K562 (cell line): Measurements from ENCODE around the gene TMPO. TPM values are rescaled to one million over a fixed set of nuclear protein-coding genes. Genes with fewer than 3 reads are reported as not detected.

Source experiments
- ARNT ChIP-seq, 2 experiments: fragments of 450-650 bp; IDR thresholded peaks; 2 replicates each; pipeline ENCODE4 v1.6.1; 2016; ENCODE audit warnings: mild to moderate bottlenecking in 1 of 2
- CBX1 ChIP-seq: sonication (generic); IDR thresholded peaks from 2 replicates; pipeline ENCODE4 v1.6.1; 2016; ENCODE audit warnings: antibody characterized with exemption, low read depth, mild to moderate bottlenecking
- ELF2 ChIP-seq: fragments of 250-450 bp; sonication (Bioruptor Pico); IDR thresholded peaks from 2 replicates; pipeline ENCODE4 v1.5.0; 2021; ENCODE audit warnings: mild to moderate bottlenecking
- ETS2 ChIP-seq: IDR thresholded peaks from 2 replicates; pipeline ENCODE4 v1.6.1; 2016; ENCODE audit warnings: borderline replicate concordance, missing genetic modification characterization, mild to moderate bottlenecking, moderate library complexity, missing compliant biosample characterization; ENCODE audit not compliant: poor library complexity, severe bottlenecking
- FOXK2 ChIP-seq, 2 experiments: fragments of 450-650 bp; IDR thresholded peaks in 1 of 2; conservative IDR thresholded peaks in 1 of 2; 2 replicates each; pipeline ENCODE4 v1.6.1; 2016; ENCODE audit warnings: low read depth in 2 of 2, mild to moderate bottlenecking in 1 of 2
- GATA2 ChIP-seq: sonication (generic); formaldehyde crosslinking; IDR thresholded peaks from 2 replicates; pipeline ENCODE4 v1.4.0; 2020; ENCODE audit warnings: mild to moderate bottlenecking, missing genetic modification reagents
- KDM2B ChIP-seq: fragments of 250-450 bp; sonication (Bioruptor Pico); IDR thresholded peaks from 2 replicates; pipeline ENCODE4 v1.8.0; 2021; ENCODE audit warnings: mild to moderate bottlenecking, moderate library complexity
- KLF6 ChIP-seq: fragments of 250-450 bp; sonication (Bioruptor Pico); IDR thresholded peaks from 2 replicates; pipeline ENCODE4 v1.4.0; 2020; ENCODE audit warnings: mild to moderate bottlenecking, moderate library complexity, borderline replicate concordance
- MAFF ChIP-seq: IDR thresholded peaks from 2 replicates; pipeline ENCODE4 v1.6.1; 2012; ENCODE audit warnings: low read length, improper control_type of control experiment
- NFIX ChIP-seq: fragments of 250-450 bp; sonication (Bioruptor Pico); IDR thresholded peaks from 2 replicates; pipeline ENCODE4 v1.4.0; 2020; ENCODE audit warnings: low read depth, mild to moderate bottlenecking, moderate library complexity
- NR2F6 ChIP-seq: fragments of 450-650 bp; formaldehyde crosslinking; IDR thresholded peaks from 2 replicates; pipeline ENCODE4 v1.4.0; 2020; ENCODE audit warnings: mild to moderate bottlenecking
- PCBP1 ChIP-seq: fragments of 200-400 bp; formaldehyde crosslinking; IDR thresholded peaks from 2 replicates; pipeline ENCODE4 v1.6.1; 2018; ENCODE audit warnings: mild to moderate bottlenecking, low read depth, low read length; ENCODE audit not compliant: poor library complexity, severe bottlenecking
- PTTG1 ChIP-seq: fragments of 450-650 bp; IDR thresholded peaks from 2 replicates; pipeline ENCODE4 v1.6.1; 2016; ENCODE audit warnings: low read depth, mild to moderate bottlenecking, missing genetic modification characterization, missing compliant biosample characterization
- ZSCAN32 ChIP-seq: fragments of 450-650 bp; formaldehyde crosslinking; IDR thresholded peaks from 2 replicates; pipeline ENCODE4 v1.4.0; 2020; ENCODE audit warnings: mild to moderate bottlenecking, moderate library complexity
- polyA plus RNA-seq, 8 experiments: library from polyadenylated mRNA; depleted of rRNA in 4 of 8; stranded (reverse) in 5 of 8; unstranded in 3 of 8; fragments of >200 nt; fragmentation: Nextera tagmentation in 2 of 8; fragmentation: Illumina TruSeq in 1 of 8; extraction: Ambion mirVana in 2 of 8; extraction: Trizol in 1 of 8; gene quantifications; 2 replicates each; pipeline versions ENCODE4 v1.2.1 to v1.2.3, GENCODE V29; 2011 to 2014; ENCODE audit warnings: inconsistent platforms in 1 of 8, missing spikeins in 1 of 8
- total RNA-seq, 7 experiments: library from RNA; depleted of rRNA in 6 of 7; stranded (reverse); fragments of >200 nt in 6 of 7; fragmentation: Illumina TruSeq in 2 of 7; extraction: Trizol in 2 of 7; gene quantifications; 2 replicates each; pipeline versions ENCODE4 v1.2.1 to v1.2.3, GENCODE V29; 2011 to 2021; ENCODE audit warnings: low replicate concordance in 1 of 7
- TF ChIP-seq, protein P1 (sequence below): fragments of 200-600 bp; sonication (generic); IDR thresholded peaks from one replicate; pipeline ENCODE4 v1.6.1; 2012; ENCODE audit warnings: mild to moderate bottlenecking, low read depth, low read length, inconsistent platforms
- TF ChIP-seq, protein P2 (sequence below): fragments of 250-450 bp; sonication (Bioruptor Pico); IDR thresholded peaks from 2 replicates; pipeline ENCODE4 v1.4.0; 2020; ENCODE audit warnings: mild to moderate bottlenecking

Gene TMPO
- total and polyA plus RNA-seq, 9 of the 15 experiments (the other 6 are each of a cell fraction or from before 2014, with no cell fraction given) = 62.1 to 263 (median 182) TPM

DNA sequence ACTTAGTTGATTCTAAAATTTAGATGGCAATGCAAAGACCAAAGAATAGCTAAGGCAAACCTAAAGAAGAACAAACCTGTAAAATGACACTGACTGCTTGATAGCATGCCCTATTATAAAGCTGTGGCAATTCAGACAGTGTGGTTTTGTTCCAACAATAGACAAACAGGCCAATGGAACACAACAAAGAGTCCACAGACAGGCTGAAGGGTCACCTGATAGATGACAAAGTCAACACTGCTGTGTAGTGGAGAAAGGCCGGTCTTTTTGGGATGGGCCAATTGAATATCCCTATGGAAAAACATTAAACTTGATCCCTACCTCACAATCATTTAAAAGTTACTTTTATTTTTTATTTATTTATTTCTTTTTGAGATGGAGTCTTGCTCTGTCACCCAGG, 44.3 kb downstream of the TMPO start (continued):
- TF ChIP-seq, protein P1, sequence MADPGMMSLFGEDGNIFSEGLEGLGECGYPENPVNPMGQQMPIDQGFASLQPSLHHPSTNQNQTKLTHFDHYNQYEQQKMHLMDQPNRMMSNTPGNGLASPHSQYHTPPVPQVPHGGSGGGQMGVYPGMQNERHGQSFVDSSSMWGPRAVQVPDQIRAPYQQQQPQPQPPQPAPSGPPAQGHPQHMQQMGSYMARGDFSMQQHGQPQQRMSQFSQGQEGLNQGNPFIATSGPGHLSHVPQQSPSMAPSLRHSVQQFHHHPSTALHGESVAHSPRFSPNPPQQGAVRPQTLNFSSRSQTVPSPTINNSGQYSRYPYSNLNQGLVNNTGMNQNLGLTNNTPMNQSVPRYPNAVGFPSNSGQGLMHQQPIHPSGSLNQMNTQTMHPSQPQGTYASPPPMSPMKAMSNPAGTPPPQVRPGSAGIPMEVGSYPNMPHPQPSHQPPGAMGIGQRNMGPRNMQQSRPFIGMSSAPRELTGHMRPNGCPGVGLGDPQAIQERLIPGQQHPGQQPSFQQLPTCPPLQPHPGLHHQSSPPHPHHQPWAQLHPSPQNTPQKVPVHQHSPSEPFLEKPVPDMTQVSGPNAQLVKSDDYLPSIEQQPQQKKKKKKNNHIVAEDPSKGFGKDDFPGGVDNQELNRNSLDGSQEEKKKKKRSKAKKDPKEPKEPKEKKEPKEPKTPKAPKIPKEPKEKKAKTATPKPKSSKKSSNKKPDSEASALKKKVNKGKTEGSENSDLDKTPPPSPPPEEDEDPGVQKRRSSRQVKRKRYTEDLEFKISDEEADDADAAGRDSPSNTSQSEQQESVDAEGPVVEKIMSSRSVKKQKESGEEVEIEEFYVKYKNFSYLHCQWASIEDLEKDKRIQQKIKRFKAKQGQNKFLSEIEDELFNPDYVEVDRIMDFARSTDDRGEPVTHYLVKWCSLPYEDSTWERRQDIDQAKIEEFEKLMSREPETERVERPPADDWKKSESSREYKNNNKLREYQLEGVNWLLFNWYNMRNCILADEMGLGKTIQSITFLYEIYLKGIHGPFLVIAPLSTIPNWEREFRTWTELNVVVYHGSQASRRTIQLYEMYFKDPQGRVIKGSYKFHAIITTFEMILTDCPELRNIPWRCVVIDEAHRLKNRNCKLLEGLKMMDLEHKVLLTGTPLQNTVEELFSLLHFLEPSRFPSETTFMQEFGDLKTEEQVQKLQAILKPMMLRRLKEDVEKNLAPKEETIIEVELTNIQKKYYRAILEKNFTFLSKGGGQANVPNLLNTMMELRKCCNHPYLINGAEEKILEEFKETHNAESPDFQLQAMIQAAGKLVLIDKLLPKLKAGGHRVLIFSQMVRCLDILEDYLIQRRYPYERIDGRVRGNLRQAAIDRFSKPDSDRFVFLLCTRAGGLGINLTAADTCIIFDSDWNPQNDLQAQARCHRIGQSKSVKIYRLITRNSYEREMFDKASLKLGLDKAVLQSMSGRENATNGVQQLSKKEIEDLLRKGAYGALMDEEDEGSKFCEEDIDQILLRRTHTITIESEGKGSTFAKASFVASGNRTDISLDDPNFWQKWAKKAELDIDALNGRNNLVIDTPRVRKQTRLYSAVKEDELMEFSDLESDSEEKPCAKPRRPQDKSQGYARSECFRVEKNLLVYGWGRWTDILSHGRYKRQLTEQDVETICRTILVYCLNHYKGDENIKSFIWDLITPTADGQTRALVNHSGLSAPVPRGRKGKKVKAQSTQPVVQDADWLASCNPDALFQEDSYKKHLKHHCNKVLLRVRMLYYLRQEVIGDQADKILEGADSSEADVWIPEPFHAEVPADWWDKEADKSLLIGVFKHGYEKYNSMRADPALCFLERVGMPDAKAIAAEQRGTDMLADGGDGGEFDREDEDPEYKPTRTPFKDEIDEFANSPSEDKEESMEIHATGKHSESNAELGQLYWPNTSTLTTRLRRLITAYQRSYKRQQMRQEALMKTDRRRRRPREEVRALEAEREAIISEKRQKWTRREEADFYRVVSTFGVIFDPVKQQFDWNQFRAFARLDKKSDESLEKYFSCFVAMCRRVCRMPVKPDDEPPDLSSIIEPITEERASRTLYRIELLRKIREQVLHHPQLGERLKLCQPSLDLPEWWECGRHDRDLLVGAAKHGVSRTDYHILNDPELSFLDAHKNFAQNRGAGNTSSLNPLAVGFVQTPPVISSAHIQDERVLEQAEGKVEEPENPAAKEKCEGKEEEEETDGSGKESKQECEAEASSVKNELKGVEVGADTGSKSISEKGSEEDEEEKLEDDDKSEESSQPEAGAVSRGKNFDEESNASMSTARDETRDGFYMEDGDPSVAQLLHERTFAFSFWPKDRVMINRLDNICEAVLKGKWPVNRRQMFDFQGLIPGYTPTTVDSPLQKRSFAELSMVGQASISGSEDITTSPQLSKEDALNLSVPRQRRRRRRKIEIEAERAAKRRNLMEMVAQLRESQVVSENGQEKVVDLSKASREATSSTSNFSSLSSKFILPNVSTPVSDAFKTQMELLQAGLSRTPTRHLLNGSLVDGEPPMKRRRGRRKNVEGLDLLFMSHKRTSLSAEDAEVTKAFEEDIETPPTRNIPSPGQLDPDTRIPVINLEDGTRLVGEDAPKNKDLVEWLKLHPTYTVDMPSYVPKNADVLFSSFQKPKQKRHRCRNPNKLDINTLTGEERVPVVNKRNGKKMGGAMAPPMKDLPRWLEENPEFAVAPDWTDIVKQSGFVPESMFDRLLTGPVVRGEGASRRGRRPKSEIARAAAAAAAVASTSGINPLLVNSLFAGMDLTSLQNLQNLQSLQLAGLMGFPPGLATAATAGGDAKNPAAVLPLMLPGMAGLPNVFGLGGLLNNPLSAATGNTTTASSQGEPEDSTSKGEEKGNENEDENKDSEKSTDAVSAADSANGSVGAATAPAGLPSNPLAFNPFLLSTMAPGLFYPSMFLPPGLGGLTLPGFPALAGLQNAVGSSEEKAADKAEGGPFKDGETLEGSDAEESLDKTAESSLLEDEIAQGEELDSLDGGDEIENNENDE = no peak
- TF ChIP-seq ELF2 (CRISPR knock-in tag) (no peak), KDM2B (CRISPR knock-in tag) (no peak), ARNT (IDR thresholded peaks at IDR 0.05) (no peak), CBX1 (no peak), NFIX (CRISPR knock-in tag) (no peak), FOXK2 (conservative IDR thresholded peaks at IDR 0.05 in 1 of 2, IDR thresholded peaks at IDR 0.05 in 1 of 2; ENCODE audit: low read depth in 2 of 2) (no peak), KLF6 (CRISPR knock-in tag) (no peak), ZSCAN32 (no peak), PTTG1 (tag) (no peak), MAFF (no peak), ETS2 (tag) (no peak), NR2F6 (CRISPR knock-in tag) (no peak), PCBP1 (no peak), GATA2 (CRISPR knock-in tag) (no peak)
- TF ChIP-seq, protein P2, sequence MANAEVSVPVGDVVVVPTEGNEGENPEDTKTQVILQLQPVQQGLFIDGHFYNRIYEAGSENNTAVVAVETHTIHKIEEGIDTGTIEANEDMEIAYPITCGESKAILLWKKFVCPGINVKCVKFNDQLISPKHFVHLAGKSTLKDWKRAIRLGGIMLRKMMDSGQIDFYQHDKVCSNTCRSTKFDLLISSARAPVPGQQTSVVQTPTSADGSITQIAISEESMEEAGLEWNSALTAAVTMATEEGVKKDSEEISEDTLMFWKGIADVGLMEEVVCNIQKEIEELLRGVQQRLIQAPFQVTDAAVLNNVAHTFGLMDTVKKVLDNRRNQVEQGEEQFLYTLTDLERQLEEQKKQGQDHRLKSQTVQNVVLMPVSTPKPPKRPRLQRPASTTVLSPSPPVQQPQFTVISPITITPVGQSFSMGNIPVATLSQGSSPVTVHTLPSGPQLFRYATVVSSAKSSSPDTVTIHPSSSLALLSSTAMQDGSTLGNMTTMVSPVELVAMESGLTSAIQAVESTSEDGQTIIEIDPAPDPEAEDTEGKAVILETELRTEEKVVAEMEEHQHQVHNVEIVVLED (CRISPR knock-in tag) = no peak
